ENCODE data around the gene ZNF182.

Gene ZNF182

GRCh38 chrX:47960406-47960805 lies 43.4 kb downstream of the ZNF182 start:
- TF ChIP-seq ZBTB7A (IDR thresholded peaks at IDR 0.05; ENCODE audit: low read depth): no peak

GRCh38 chrX:47958761-47959342 lies 44.9 kb downstream of the ZNF182 start:
- TF ChIP-seq RAD21 (IDR thresholded peaks at IDR 0.05; ENCODE audit: low read depth) (peak; percentile 17; the same call in 1 of the 2 replicates), NFIC (IDR thresholded peaks at IDR 0.05) (no peak)

DNA sequence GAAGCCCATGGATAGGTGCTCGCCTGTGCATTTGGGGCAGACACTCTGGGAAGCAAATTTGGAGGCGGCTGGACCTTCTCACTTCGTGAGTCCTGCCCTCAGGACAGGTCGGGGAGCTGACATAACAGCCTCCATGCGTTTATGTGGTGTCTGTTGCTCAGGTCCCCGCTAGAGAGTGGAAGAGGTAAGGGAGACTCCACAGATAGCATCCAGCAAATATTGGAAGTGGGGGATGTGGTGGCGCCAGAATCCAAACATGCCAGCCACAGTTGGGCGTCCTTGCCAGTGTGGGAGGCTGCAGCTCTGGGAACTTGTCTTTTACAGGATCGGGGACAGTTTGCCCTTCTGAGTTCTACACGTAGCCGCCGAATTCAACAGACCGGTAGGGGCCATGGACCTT lies 47.8 kb downstream of the ZNF182 start:
- no peak for TF ChIP-seq NFIC (IDR thresholded peaks at IDR 0.05)
- no peak for TF ChIP-seq YY1 (IDR thresholded peaks at IDR 0.05; ENCODE audit: low read depth)

GRCh38 chrX:47941423-47941822 lies 62.4 kb downstream of the ZNF182 start:
- TF ChIP-seq EP300 (IDR thresholded peaks at IDR 0.05; ENCODE audit: borderline replicate concordance) (no peak), CREB1 (IDR thresholded peaks at IDR 0.05; ENCODE audit: low read depth) (no peak), CEBPB (IDR thresholded peaks at IDR 0.05) (no peak), YY1 (IDR thresholded peaks at IDR 0.05; ENCODE audit: low read depth) (no peak), TAF1 (IDR thresholded peaks at IDR 0.05; ENCODE audit: low read depth) (no peak), EGR1 (IDR thresholded peaks at IDR 0.05) (no peak), MAX (IDR thresholded peaks at IDR 0.05) (no peak), FOXM1 (IDR thresholded peaks at IDR 0.05; ENCODE audit: borderline replicate concordance, low read depth) (no peak), NFIC (IDR thresholded peaks at IDR 0.05) (no peak), ZBTB7A (IDR thresholded peaks at IDR 0.05; ENCODE audit: low read depth) (no peak), TEAD4 (IDR thresholded peaks at IDR 0.05) (no peak)
- TF ChIP-seq, protein P1, sequence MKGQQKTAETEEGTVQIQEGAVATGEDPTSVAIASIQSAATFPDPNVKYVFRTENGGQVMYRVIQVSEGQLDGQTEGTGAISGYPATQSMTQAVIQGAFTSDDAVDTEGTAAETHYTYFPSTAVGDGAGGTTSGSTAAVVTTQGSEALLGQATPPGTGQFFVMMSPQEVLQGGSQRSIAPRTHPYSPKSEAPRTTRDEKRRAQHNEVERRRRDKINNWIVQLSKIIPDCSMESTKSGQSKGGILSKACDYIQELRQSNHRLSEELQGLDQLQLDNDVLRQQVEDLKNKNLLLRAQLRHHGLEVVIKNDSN (IDR thresholded peaks at IDR 0.05): no peak
- TF ChIP-seq, protein P2, sequence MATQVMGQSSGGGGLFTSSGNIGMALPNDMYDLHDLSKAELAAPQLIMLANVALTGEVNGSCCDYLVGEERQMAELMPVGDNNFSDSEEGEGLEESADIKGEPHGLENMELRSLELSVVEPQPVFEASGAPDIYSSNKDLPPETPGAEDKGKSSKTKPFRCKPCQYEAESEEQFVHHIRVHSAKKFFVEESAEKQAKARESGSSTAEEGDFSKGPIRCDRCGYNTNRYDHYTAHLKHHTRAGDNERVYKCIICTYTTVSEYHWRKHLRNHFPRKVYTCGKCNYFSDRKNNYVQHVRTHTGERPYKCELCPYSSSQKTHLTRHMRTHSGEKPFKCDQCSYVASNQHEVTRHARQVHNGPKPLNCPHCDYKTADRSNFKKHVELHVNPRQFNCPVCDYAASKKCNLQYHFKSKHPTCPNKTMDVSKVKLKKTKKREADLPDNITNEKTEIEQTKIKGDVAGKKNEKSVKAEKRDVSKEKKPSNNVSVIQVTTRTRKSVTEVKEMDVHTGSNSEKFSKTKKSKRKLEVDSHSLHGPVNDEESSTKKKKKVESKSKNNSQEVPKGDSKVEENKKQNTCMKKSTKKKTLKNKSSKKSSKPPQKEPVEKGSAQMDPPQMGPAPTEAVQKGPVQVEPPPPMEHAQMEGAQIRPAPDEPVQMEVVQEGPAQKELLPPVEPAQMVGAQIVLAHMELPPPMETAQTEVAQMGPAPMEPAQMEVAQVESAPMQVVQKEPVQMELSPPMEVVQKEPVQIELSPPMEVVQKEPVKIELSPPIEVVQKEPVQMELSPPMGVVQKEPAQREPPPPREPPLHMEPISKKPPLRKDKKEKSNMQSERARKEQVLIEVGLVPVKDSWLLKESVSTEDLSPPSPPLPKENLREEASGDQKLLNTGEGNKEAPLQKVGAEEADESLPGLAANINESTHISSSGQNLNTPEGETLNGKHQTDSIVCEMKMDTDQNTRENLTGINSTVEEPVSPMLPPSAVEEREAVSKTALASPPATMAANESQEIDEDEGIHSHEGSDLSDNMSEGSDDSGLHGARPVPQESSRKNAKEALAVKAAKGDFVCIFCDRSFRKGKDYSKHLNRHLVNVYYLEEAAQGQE (IDR thresholded peaks at IDR 0.05; ENCODE audit: low read depth): no peak

GRCh38 chrX:47940448-47940847 lies 63.3 kb downstream of the ZNF182 start:
- TF ChIP-seq, protein P2 (IDR thresholded peaks at IDR 0.05; ENCODE audit: low read depth): no peak
- TF ChIP-seq ZBTB7A (IDR thresholded peaks at IDR 0.05; ENCODE audit: low read depth): no peak
- no peak for TF ChIP-seq CEBPB (IDR thresholded peaks at IDR 0.05)
- TF ChIP-seq TEAD4 (IDR thresholded peaks at IDR 0.05): no peak
- no peak for TF ChIP-seq YY1 (IDR thresholded peaks at IDR 0.05; ENCODE audit: low read depth)
- TF ChIP-seq, protein P1 (IDR thresholded peaks at IDR 0.05): no peak
- TF ChIP-seq FOXM1 (IDR thresholded peaks at IDR 0.05; ENCODE audit: borderline replicate concordance, low read depth): no peak
- TF ChIP-seq NFIC (IDR thresholded peaks at IDR 0.05): no peak
- no peak for TF ChIP-seq TCF12 (IDR thresholded peaks at IDR 0.05; ENCODE audit: low read depth)
- TF ChIP-seq EGR1 (IDR thresholded peaks at IDR 0.05): no peak
- TF ChIP-seq CREB1 (IDR thresholded peaks at IDR 0.05; ENCODE audit: low read depth): no peak
- TF ChIP-seq MAX (IDR thresholded peaks at IDR 0.05): no peak

- TF ChIP-seq FOXM1 (IDR thresholded peaks at IDR 0.05; ENCODE audit: borderline replicate concordance, low read depth) (no peak), TAF1 (IDR thresholded peaks at IDR 0.05; ENCODE audit: low read depth) (no peak), TCF12 (IDR thresholded peaks at IDR 0.05; ENCODE audit: low read depth) (no peak), RAD21 (IDR thresholded peaks at IDR 0.05; ENCODE audit: low read depth) (no peak), NFIC (IDR thresholded peaks at IDR 0.05) (no peak), TEAD4 (IDR thresholded peaks at IDR 0.05) (no peak)
- TF ChIP-seq, protein P1 (IDR thresholded peaks at IDR 0.05): no peak
Measured at GRCh38 chrX:47936940-47937317, 66.9 kb downstream of the ZNF182 start.

Data from Ishikawa (cell line).